ENCODE results near the gene LST1.

DNA sequence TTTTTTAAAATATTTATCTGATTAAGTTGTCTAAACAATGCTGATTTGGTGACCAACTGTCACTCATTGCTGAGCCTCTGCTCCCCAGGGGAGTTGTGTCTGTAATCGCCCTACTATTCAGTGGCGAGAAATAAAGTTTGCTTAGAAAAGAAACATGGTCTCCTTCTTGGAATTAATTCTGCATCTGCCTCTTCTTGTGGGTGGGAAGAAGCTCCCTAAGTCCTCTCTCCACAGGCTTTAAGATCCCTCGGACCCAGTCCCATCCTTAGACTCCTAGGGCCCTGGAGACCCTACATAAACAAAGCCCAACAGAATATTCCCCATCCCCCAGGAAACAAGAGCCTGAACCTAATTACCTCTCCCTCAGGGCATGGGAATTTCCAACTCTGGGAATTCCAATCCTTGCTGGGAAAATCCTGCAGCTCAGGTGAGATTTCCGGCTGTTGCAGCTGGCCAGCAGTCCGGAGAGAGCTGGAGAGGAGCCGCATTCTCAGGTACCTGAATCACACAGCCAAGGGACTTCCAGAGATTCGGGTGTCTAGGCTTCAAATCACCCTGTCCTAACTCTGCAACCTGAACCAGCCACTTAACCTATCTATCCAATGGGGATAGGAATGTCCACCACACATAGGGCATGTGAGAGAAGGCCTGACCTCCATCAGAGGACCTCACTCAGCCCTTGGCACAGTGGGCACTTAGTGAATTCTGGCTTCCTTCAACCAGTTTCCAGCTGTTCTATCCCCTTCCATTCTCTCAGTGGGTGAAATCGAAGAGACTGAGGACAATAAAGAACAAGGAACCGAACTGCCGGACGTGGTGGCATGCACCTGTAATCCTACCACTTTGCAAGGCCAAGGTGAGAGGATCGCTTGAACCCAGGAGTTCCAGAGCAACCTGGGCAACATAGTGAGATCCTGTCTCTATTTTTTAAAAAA is 7.6 kb upstream of the LST1 start:
- TF ChIP-seq CTCF (IDR thresholded peaks at IDR 0.05) (no peak), POLR2A (IDR thresholded peaks at IDR 0.05) (no peak)

All from lower leg skin (tissue), 3 donors.